Hair follicle dermal papilla cell (primary cell): ENCODE results near the gene PGBD4. TPM values are rescaled to one million over a fixed set of nuclear protein-coding genes. Genes with fewer than 3 reads are reported as not detected.

ENCODE experiments used
- total RNA-seq: library from RNA; depleted of rRNA; stranded (reverse); fragments of >200 nt; gene quantifications from 2 replicates; pipeline ENCODE4 v1.2.3, GENCODE V29; 2012

The PGBD4 gene
- total RNA-seq, result 1.6 TPM in 2 replicates

DNA sequence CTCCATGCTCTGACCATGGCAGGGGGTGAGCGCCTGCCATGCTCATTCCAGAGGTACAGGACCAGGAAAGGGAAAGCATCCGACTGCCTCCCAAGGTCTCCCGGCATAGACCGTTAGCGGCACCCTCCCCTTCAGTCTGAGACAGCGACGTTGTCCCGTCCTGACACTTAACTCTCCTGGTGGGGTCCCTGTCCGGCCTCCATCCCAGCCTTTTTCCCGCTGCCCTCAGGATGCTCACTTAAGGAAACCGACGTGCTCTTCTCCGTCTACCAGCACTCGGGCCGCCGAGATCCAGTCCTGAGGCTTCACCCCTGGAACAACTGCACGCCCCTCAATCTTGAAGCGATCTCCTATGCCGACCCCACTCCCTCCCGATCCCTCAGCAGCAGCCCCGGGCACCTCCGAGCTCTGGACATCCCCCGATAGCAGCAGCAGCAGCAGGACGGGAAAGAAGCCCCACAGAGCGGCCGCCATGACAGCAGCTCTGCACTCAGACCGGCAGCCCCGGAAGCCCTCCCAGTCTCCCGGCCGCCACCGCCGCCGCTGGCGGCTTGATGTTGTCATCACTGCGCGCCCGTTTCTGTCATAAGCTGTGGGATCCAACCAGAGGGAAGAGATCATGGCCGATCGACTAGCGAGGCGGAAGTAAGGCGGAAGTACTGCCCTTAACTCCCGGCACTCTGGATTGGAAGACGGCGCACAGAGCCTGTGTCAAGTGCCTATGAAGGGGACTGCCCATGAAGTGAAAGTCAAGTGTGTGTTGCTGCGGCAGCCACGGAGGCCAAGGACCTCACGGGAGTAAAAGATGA, at the start of gene PGBD4, which contains the start of gene EMC7:
TSS of gene PGBD4 (plus strand) at position 718 of the 809 bp plus-strand sequence. CDS start 449 bp downstream, outside the sequence.
TSS of gene EMC7 (minus strand) at position 497 of the 809 bp plus-strand sequence. CDS start at position 474, 23 bp downstream.

Other genes starting within 250 kb of the PGBD4 start
- under 0.01 TPM in 1 of 2 replicates, not detected in the other for gene CHRM5, start 133.6 kb upstream of the PGBD4 start, total RNA-seq
- gene AVEN, start 62.9 kb upstream of the PGBD4 start, total RNA-seq, result 15.1 and 15.9 TPM in 2 replicates
- gene EMC7, start 221 bp upstream of the PGBD4 start, total RNA-seq, result 25.1 and 27.1 TPM in 2 replicates
- 42.1 and 47.1 TPM in 2 replicates for gene KATNBL1, start 108.0 kb downstream of the PGBD4 start, total RNA-seq
- 102 and 123 TPM in 2 replicates for gene EMC4, start 122.9 kb downstream of the PGBD4 start, total RNA-seq
- 15.3 and 21.7 TPM in 2 replicates for gene SLC12A6, start 235.7 kb downstream of the PGBD4 start, total RNA-seq
- 124 and 134 TPM in 2 replicates for gene NOP10, start 241.1 kb downstream of the PGBD4 start, total RNA-seq
- gene NUTM1, start 241.2 kb downstream of the PGBD4 start, total RNA-seq, result not detected in 2 replicates